NCI-H1694 (cell line): Measurements from ENCODE around the gene C14orf132.

ENCODE experiments used
- DNase-seq: peaks from one replicate; lab custom pipeline; 2025; lab: John Stamatoyannopoulos, UW

The C14orf132 gene

GRCh38 chr14:96098309-96098998, 59.3 kb downstream of the C14orf132 start:
- DNase-seq = peak; percentile 98

- no peak for DNase-seq
These were observed 59.8 kb downstream of the C14orf132 start for GRCh38 chr14:96098999-96099335.

GRCh38 chr14:96100161-96101064, 61.3 kb downstream of the C14orf132 start:
- peak; percentile 93 for DNase-seq

GRCh38 chr14:96102081-96102856, 63.1 kb downstream of the C14orf132 start:
- no peak for DNase-seq

- peak; percentile 22 for DNase-seq
These were observed 63.9 kb downstream of the C14orf132 start for GRCh38 chr14:96103075-96103474.

GRCh38 chr14:96103560-96104460, 64.6 kb downstream of the C14orf132 start:
- peak; percentile 81 for DNase-seq

- no peak for DNase-seq
These were observed 65.4 kb downstream of the C14orf132 start for GRCh38 chr14:96104469-96105057.

GRCh38 chr14:96105089-96105925, 66.1 kb downstream of the C14orf132 start:
- DNase-seq = no peak

- no peak for DNase-seq
These were observed 66.8 kb downstream of the C14orf132 start for GRCh38 chr14:96105926-96106441.

- DNase-seq = no peak
These were observed 67.7 kb downstream of the C14orf132 start for GRCh38 chr14:96106891-96107290.

- DNase-seq = no peak
These were observed 69.1 kb downstream of the C14orf132 start for GRCh38 chr14:96108061-96108795.

GRCh38 chr14:96108911-96109310, 69.7 kb downstream of the C14orf132 start:
- DNase-seq = no peak

GRCh38 chr14:96109596-96110355, 70.6 kb downstream of the C14orf132 start:
- no peak for DNase-seq

- DNase-seq = no peak
These were observed 72.9 kb downstream of the C14orf132 start for GRCh38 chr14:96112032-96112431.

GRCh38 chr14:96114002-96114401, 74.8 kb downstream of the C14orf132 start:
- no peak for DNase-seq

GRCh38 chr14:96117101-96117897, 78.1 kb downstream of the C14orf132 start:
- DNase-seq = peak; percentile 72

- DNase-seq = no peak
These were observed 78.8 kb downstream of the C14orf132 start for GRCh38 chr14:96117960-96118359.

- DNase-seq = no peak
These were observed 79.2 kb downstream of the C14orf132 start for GRCh38 chr14:96118391-96118790.
